ENCODE results near the gene BOLA3. TPM values are rescaled to one million over a fixed set of nuclear protein-coding genes. Genes with fewer than 3 reads are reported as not detected.

Gene BOLA3
- total RNA-seq, 1 experiment from 2014 or later, result 30.4 TPM

DNA sequence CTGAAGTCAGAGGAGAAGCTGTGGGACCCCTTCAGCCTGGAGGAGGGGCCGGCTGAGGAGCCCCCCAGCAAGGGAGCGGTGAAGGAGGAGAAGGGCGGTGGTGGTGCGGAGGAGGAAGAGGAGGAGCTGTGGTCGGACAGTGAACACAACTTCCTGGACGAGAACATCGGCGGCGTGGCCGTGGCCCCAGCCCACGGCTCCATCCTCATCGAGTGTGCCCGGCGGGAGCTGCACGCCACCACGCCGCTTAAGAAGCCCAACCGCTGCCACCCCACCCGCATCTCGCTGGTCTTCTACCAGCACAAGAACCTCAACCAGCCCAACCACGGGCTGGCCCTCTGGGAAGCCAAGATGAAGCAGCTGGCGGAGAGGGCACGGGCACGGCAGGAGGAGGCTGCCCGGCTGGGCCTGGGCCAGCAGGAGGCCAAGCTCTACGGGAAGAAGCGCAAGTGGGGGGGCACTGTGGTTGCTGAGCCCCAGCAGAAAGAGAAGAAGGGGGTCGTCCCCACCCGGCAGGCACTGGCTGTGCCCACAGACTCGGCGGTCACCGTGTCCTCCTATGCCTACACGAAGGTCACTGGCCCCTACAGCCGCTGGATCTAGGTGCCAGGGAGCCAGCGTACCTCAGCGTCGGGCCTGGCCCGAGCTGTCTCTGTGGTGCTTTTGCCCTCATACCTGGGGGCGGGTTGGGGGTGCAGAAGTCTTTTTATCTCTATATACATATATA, 46.0 kb downstream of the BOLA3 start:
- DNase-seq, result no peak
- Histone ChIP-seq H3K79me2 (ENCODE audit: low read depth) (no peaks in the 10 kb centered on the region), H3K4me1 (replicated peaks; ENCODE audit: insufficient read depth) (no peaks in the 10 kb centered on the region), H3K27ac (no peak overlapping the region), H3F3A (ENCODE audit: insufficient read depth, low read depth) (no peaks in the 10 kb centered on the region), H3K9me2 (ENCODE audit: insufficient read depth) (no peaks in the 10 kb centered on the region), H3K4me3 (no peak overlapping the region), H4K20me1 (ENCODE audit: insufficient read depth) (peaks cover 3% of the 10 kb centered on the region; the same call in 1 of the 2 replicates), H3K27me3 (ENCODE audit: insufficient read depth, low read depth) (no peaks in the 10 kb centered on the region), H3K36me3 (ENCODE audit: low read depth) (0 out of 2 replicates have a peak, but pooled peaks cover 4% of the 10 kb centered on the region), H2AFZ (no peak overlapping the region), H3K9me3 (ENCODE audit: insufficient read depth, low read depth) (no peaks in the 10 kb centered on the region), H3K4me2 (no peak overlapping the region)
- ChIA-PET POLR2A (ENCODE audit: unreplicated experiment) (no interaction called here), CTCF (no interaction called here)
- BruUV-seq (replicated peaks), result no TSS peak
- TF ChIP-seq, protein P1, sequence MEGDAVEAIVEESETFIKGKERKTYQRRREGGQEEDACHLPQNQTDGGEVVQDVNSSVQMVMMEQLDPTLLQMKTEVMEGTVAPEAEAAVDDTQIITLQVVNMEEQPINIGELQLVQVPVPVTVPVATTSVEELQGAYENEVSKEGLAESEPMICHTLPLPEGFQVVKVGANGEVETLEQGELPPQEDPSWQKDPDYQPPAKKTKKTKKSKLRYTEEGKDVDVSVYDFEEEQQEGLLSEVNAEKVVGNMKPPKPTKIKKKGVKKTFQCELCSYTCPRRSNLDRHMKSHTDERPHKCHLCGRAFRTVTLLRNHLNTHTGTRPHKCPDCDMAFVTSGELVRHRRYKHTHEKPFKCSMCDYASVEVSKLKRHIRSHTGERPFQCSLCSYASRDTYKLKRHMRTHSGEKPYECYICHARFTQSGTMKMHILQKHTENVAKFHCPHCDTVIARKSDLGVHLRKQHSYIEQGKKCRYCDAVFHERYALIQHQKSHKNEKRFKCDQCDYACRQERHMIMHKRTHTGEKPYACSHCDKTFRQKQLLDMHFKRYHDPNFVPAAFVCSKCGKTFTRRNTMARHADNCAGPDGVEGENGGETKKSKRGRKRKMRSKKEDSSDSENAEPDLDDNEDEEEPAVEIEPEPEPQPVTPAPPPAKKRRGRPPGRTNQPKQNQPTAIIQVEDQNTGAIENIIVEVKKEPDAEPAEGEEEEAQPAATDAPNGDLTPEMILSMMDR (conservative IDR thresholded peaks at IDR 0.05), result no peak
- no peak for TF ChIP-seq EZH2 (IDR thresholded peaks at IDR 0.05; ENCODE audit: low read depth)
- intact Hi-C loops (cut with micrococcal nuclease; ENCODE audit: unreplicated experiment), result no loop called here

DNA sequence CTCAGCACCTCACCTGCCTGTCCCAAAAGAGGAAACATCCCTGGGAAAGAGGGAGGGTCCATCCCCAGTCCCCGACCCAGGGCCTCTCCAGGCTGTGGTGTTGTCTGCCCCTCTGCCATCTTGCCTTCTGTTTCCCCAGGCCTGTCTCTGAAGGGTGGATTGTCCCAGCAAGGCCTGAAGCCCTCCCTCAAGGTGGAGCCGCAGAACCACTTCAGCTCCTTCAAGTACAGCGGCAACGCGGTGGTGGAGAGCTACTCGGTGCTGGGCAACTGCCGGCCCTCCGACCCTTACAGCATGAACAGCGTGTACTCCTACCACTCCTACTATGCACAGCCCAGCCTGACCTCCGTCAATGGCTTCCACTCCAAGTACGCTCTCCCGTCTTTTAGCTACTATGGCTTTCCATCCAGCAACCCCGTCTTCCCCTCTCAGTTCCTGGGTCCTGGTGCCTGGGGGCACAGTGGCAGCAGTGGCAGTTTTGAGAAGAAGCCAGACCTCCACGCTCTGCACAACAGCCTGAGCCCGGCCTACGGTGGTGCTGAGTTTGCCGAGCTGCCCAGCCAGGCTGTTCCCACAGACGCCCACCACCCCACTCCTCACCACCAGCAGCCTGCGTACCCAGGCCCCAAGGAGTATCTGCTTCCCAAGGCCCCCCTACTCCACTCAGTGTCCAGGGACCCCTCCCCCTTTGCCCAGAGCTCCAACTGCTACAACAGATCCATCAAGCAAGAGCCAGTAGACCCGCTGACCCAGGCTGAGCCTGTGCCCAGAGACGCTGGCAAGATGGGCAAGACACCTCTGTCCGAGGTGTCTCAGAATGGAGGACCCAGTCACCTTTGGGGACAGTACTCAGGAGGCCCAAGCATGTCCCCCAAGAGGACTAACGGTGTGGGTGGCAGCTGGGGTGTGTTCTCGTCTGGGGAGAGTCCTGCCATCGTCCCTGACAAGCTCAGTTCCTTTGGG, 47.2 kb downstream of the BOLA3 start:
- Histone ChIP-seq H4K20me1 (ENCODE audit: insufficient read depth) (peaks cover 3% of the 10 kb centered on the region; the same call in 1 of the 2 replicates), H3K4me3 (no peak overlapping the region), H2AFZ (no peak overlapping the region), H3K9me3 (ENCODE audit: insufficient read depth, low read depth) (no peaks in the 10 kb centered on the region), H3F3A (ENCODE audit: insufficient read depth, low read depth) (no peaks in the 10 kb centered on the region), H3K9me2 (ENCODE audit: insufficient read depth) (no peaks in the 10 kb centered on the region), H3K79me2 (ENCODE audit: low read depth) (no peaks in the 10 kb centered on the region), H3K4me1 (replicated peaks; ENCODE audit: insufficient read depth) (no peaks in the 10 kb centered on the region), H3K27me3 (ENCODE audit: insufficient read depth, low read depth) (no peaks in the 10 kb centered on the region), H3K27ac (no peak overlapping the region), H3K36me3 (ENCODE audit: low read depth) (0 out of 2 replicates have a peak, but pooled peaks cover 7% of the 10 kb centered on the region), H3K4me2 (no peak overlapping the region)
- no TSS peak for BruUV-seq (replicated peaks)
- no peak for TF ChIP-seq EZH2 (IDR thresholded peaks at IDR 0.05; ENCODE audit: low read depth)
- TF ChIP-seq, protein P1 (conservative IDR thresholded peaks at IDR 0.05), result no peak
- CTCF ChIA-PET, result no interaction called here
- intact Hi-C loops (cut with micrococcal nuclease; ENCODE audit: unreplicated experiment), result no loop called here
- POLR2A ChIA-PET (ENCODE audit: unreplicated experiment), result no interaction called here
- no peak for DNase-seq

DNA sequence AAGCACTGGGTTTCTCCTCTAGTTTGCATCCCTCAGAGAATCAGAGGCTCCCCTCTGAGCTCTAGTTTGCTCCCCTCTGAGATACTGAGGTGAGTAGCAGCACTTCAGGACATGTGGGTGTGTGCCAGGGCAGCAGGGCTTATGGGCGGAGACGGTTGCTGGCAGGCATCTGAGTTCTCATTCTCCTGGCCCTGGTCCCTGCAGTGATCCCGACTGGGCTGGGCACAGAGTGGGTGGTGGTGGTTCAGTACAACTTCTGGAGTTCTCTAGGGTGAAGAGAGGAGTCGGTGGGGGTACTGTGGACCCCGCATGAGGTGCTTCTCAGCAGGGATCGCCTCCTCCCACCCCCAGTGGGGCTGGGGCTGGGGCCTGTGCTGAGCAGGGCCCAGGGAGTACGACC, 47.9 kb downstream of the BOLA3 start:
- TF ChIP-seq EZH2 (IDR thresholded peaks at IDR 0.05; ENCODE audit: low read depth), result no peak
- TF ChIP-seq, protein P1 (conservative IDR thresholded peaks at IDR 0.05), result no peak
- Histone ChIP-seq H3K4me3 (no peak overlapping the region), H3K36me3 (ENCODE audit: low read depth) (0 out of 2 replicates have a peak, but pooled peaks cover 8% of the 10 kb centered on the region), H3K4me2 (no peak overlapping the region), H3K79me2 (ENCODE audit: low read depth) (no peaks in the 10 kb centered on the region), H3K27me3 (ENCODE audit: insufficient read depth, low read depth) (no peaks in the 10 kb centered on the region), H3K4me1 (replicated peaks; ENCODE audit: insufficient read depth) (no peaks in the 10 kb centered on the region), H3K9me3 (ENCODE audit: insufficient read depth, low read depth) (no peaks in the 10 kb centered on the region), H4K20me1 (ENCODE audit: insufficient read depth) (peaks cover 3% of the 10 kb centered on the region; the same call in 1 of the 2 replicates), H3F3A (ENCODE audit: insufficient read depth, low read depth) (no peaks in the 10 kb centered on the region), H3K9me2 (ENCODE audit: insufficient read depth) (no peaks in the 10 kb centered on the region), H3K27ac (no peak overlapping the region), H2AFZ (no peak overlapping the region)
- ChIA-PET POLR2A (ENCODE audit: unreplicated experiment) (no interaction called here), CTCF (interaction anchor here (0.6 kb wide), 1 partner anchor 15 kb away, joined by 9 read pairs; no protein-coding TSS in a partner anchor)
- DNase-seq, result no peak
- intact Hi-C loops (cut with micrococcal nuclease; ENCODE audit: unreplicated experiment), result no loop called here
- BruUV-seq (replicated peaks), result no TSS peak
